ENCODE data around the gene SLC9A1.

The SLC9A1 gene

GRCh38 chr1:27060891-27061290 is 94.0 kb downstream of the SLC9A1 start:
- no peak overlapping the region for H3K27ac Mint-ChIP-seq
- no peak overlapping the region for H3K4me3 Mint-ChIP-seq
- H3K36me3 Mint-ChIP-seq: no peaks in the 10 kb centered on the region
- no peak for ATAC-seq
- H3K4me1 Mint-ChIP-seq: no peaks in the 10 kb centered on the region
- no peaks in the 10 kb centered on the region for H3K27me3 Mint-ChIP-seq
- no peaks in the 10 kb centered on the region for H3K9me3 Mint-ChIP-seq

DNA sequence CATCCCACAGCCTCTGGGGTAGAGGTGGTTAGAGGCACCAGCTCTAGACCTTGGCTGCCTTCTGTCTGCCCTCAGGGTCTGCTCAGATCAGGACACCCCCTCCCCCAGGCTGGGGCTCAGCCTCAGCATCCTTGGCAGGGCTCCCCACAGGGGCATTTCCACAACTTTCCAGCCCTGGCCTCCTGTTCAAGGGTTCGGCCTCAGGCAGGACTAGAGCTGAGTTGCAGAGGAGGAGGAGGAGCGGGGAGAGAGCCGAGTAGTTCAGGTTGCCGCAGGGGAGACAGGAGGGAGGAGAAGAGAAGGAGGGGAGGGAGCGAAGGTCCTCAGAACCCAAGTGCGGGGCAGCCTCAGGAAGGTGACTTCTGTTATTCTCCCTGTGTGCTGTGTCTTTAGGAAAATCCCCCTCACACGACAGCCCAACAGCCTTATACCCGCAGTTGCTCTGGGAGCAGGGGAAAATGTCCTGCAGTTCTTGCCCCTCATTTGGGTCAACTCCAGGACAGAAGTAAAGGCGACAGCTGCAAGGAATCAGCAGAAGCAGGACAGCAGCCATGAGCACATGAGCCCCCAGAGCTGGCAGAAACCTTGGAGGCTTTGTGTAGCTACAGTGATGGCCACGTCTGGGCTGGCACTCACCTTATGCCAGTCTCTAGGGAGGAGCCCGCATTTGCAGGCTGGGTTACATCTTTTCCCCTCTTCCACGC is 95.8 kb downstream of the SLC9A1 start:
- H3K36me3 Mint-ChIP-seq: no peaks in the 10 kb centered on the region
- H3K4me3 Mint-ChIP-seq: no peak overlapping the region
- no peaks in the 10 kb centered on the region for H3K9me3 Mint-ChIP-seq
- no peak overlapping the region for H3K27ac Mint-ChIP-seq
- H3K4me1 Mint-ChIP-seq: no peaks in the 10 kb centered on the region
- no peak for ATAC-seq
- H3K27me3 Mint-ChIP-seq: no peaks in the 10 kb centered on the region

GRCh38 chr1:27057801-27058625 is 96.9 kb downstream of the SLC9A1 start:
- no peaks in the 10 kb centered on the region for H3K36me3 Mint-ChIP-seq

DNA sequence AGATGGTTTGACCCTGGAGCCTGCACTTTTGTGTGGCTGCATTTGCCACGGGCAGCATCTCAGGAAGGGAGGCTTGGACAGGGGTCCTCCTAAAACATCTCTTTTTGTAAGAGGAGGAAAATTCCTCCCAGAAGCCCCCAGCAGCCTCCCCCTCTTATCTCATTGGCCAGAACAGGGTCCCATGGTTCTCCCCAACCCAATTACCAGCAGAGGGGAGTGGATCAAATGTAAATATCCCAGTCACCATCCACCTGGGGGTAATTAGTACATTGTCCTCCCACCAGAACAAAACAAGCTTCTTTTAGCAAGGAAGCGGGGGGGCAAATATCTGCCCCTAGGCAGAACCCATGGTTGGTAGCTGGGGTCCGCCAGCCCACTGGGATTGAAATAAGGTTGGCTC is 97.5 kb downstream of the SLC9A1 start:
- H3K27ac Mint-ChIP-seq: no peak overlapping the region
- no peaks in the 10 kb centered on the region for H3K9me3 Mint-ChIP-seq
- no peaks in the 10 kb centered on the region for H3K4me1 Mint-ChIP-seq
- no peaks in the 10 kb centered on the region for H3K36me3 Mint-ChIP-seq
- no peak for ATAC-seq
- no peaks in the 10 kb centered on the region for H3K27me3 Mint-ChIP-seq
- H3K4me3 Mint-ChIP-seq: no peak overlapping the region

More at GRCh38 chr1:27057801-27058625, 96.9 kb downstream of the SLC9A1 start:
- no peak for ATAC-seq
- Mint-ChIP-seq H3K27me3 (no peaks in the 10 kb centered on the region), H3K9me3 (no peaks in the 10 kb centered on the region), H3K4me3 (no peak overlapping the region), H3K27ac (no peak overlapping the region), H3K4me1 (no peaks in the 10 kb centered on the region)

- ATAC-seq: no peak
- Mint-ChIP-seq H3K27ac (no peak overlapping the region), H3K27me3 (no peaks in the 10 kb centered on the region), H3K36me3 (no peaks in the 10 kb centered on the region), H3K4me1 (peaks cover 7% of the 10 kb centered on the region), H3K4me3 (no peak overlapping the region), H3K9me3 (no peaks in the 10 kb centered on the region)
Measured at GRCh38 chr1:27053977-27054753, 100.8 kb downstream of the SLC9A1 start.

DNA sequence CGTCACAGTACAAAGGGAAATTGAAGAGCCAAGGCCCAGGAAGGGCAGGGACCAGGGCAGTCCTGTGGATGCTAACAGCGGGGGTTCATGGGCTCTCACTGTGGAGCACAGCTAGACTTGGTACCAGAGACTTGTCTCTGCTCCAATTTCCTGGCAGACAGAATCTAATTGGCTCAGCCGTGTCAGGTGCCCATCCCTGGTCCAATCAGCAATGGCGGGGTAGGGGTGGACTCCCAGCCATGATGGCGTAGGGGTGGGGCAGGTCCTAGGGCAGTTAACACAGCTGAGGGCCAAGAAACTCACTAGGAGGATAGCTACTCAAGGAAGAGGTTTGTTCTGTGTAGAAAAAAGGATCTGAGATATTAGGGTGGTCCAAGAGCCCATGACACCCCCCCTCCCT is 102.4 kb downstream of the SLC9A1 start:
- H3K27me3 Mint-ChIP-seq: no peaks in the 10 kb centered on the region
- peaks cover 8% of the 10 kb centered on the region for H3K4me1 Mint-ChIP-seq
- ATAC-seq: no peak
- H3K4me3 Mint-ChIP-seq: no peak overlapping the region
- no peaks in the 10 kb centered on the region for H3K36me3 Mint-ChIP-seq
- H3K27ac Mint-ChIP-seq: no peak overlapping the region
- no peaks in the 10 kb centered on the region for H3K9me3 Mint-ChIP-seq

GRCh38 chr1:27049607-27050006 is 105.3 kb downstream of the SLC9A1 start:
- Mint-ChIP-seq H3K9me3 (no peaks in the 10 kb centered on the region), H3K36me3 (no peaks in the 10 kb centered on the region), H3K4me1 (peaks cover 23% of the 10 kb centered on the region), H3K27me3 (no peaks in the 10 kb centered on the region), H3K4me3 (no peak overlapping the region), H3K27ac (no peak overlapping the region)
- no peak for ATAC-seq

DNA sequence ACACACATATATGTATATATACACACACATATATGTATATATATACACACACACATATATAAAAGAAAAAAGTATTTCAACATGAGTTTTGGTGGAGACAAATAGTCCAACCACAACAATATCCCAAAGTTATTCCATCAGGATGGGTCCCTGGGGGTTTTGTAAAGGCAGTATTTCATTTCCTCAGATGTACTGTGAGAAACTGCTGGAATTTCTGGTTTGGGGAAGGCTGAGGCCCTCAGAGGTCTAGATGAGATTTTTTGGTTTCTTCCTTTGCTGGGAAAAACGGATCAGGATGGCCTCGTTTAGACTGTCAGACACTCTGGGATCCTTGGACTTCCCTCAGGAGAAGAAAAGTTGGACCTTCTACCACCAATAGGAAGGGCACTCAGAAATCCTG is 105.8 kb downstream of the SLC9A1 start:
- no peak overlapping the region for H3K27ac Mint-ChIP-seq
- no peaks in the 10 kb centered on the region for H3K9me3 Mint-ChIP-seq
- ATAC-seq: no peak
- no peaks in the 10 kb centered on the region for H3K36me3 Mint-ChIP-seq
- H3K4me3 Mint-ChIP-seq: no peak overlapping the region
- H3K4me1 Mint-ChIP-seq: peaks cover 28% of the 10 kb centered on the region
- no peaks in the 10 kb centered on the region for H3K27me3 Mint-ChIP-seq

Measured in stimulated activated memory B cell treated with anti-CD40 and anti-IgM and Interleukin-4, amounts not matched to agents 10 μg/mL and 1 μg/mL and 100 μg/mL, for 72 hours (primary cell).